HL-60 (cell line): ENCODE results near the gene POLR1G.

Experiments
- GABPA ChIP-seq: IDR thresholded peaks from 2 replicates; pipeline ENCODE4 v1.6.1; 2012; ENCODE audit warnings: low read depth
- POLR2AphosphoS5 ChIP-seq: IDR thresholded peaks from 2 replicates; pipeline ENCODE4 v1.6.1; 2012; ENCODE audit warnings: low read depth
- SPI1 ChIP-seq: IDR thresholded peaks from 2 replicates; pipeline ENCODE4 v1.6.1; 2012; ENCODE audit warnings: low read depth, mild to moderate bottlenecking, borderline replicate concordance
- TF ChIP-seq, protein P1 (sequence below): IDR thresholded peaks from one replicate; pipeline ENCODE4 v1.5.1; 2011; ENCODE audit warnings: low read length, control low read depth, inconsistent platforms; ENCODE audit not compliant: insufficient read depth
- TF ChIP-seq, protein P2 (sequence below): IDR thresholded peaks from 2 replicates; pipeline ENCODE4 v1.6.1; 2012; ENCODE audit warnings: low read depth; ENCODE audit not compliant: insufficient replicate concordance

DNA sequence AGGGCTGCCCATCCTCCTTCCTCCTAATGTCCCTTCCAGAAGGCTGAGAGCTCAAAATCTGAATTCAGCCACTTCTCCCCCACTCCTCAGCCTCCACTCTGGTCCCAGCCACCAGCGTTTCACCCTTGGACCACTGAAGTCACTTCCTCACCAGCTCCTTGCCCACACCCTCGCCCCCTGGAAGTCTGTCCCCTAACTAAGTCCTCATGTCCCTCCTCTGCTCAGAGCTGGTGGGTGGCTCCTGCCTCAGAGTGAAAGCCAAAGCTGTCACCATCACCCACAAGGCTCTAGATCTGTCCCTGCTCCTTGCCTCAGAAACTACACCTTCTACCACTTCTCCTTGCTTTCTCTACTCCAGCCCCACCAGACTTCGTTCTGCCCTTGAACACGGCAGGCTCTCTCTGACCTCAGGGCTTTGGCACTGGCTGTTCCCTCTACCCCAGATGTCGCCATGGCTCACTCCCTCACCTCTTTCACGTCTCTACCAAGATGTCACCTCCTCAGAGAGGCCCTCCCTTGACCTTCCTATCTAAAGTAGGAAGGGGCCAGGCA, 15.6 kb downstream of the POLR1G start:
- TF ChIP-seq, protein P1, sequence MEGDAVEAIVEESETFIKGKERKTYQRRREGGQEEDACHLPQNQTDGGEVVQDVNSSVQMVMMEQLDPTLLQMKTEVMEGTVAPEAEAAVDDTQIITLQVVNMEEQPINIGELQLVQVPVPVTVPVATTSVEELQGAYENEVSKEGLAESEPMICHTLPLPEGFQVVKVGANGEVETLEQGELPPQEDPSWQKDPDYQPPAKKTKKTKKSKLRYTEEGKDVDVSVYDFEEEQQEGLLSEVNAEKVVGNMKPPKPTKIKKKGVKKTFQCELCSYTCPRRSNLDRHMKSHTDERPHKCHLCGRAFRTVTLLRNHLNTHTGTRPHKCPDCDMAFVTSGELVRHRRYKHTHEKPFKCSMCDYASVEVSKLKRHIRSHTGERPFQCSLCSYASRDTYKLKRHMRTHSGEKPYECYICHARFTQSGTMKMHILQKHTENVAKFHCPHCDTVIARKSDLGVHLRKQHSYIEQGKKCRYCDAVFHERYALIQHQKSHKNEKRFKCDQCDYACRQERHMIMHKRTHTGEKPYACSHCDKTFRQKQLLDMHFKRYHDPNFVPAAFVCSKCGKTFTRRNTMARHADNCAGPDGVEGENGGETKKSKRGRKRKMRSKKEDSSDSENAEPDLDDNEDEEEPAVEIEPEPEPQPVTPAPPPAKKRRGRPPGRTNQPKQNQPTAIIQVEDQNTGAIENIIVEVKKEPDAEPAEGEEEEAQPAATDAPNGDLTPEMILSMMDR: no peak
- TF ChIP-seq, protein P2, sequence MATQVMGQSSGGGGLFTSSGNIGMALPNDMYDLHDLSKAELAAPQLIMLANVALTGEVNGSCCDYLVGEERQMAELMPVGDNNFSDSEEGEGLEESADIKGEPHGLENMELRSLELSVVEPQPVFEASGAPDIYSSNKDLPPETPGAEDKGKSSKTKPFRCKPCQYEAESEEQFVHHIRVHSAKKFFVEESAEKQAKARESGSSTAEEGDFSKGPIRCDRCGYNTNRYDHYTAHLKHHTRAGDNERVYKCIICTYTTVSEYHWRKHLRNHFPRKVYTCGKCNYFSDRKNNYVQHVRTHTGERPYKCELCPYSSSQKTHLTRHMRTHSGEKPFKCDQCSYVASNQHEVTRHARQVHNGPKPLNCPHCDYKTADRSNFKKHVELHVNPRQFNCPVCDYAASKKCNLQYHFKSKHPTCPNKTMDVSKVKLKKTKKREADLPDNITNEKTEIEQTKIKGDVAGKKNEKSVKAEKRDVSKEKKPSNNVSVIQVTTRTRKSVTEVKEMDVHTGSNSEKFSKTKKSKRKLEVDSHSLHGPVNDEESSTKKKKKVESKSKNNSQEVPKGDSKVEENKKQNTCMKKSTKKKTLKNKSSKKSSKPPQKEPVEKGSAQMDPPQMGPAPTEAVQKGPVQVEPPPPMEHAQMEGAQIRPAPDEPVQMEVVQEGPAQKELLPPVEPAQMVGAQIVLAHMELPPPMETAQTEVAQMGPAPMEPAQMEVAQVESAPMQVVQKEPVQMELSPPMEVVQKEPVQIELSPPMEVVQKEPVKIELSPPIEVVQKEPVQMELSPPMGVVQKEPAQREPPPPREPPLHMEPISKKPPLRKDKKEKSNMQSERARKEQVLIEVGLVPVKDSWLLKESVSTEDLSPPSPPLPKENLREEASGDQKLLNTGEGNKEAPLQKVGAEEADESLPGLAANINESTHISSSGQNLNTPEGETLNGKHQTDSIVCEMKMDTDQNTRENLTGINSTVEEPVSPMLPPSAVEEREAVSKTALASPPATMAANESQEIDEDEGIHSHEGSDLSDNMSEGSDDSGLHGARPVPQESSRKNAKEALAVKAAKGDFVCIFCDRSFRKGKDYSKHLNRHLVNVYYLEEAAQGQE: no peak
- TF ChIP-seq POLR2AphosphoS5: no peak
- TF ChIP-seq GABPA: no peak
- TF ChIP-seq SPI1: no peak
